ENCODE data around the gene PLEKHG5. TPM values are rescaled to one million over a fixed set of nuclear protein-coding genes. Genes with fewer than 3 reads are reported as not detected.
A peak's percentile ranks its signal among the peaks of the same experiment; 100 is the strongest.

Gene PLEKHG5
- total RNA-seq, 2 donors from 2014 or later: 7.0 to 7.9 TPM

DNA sequence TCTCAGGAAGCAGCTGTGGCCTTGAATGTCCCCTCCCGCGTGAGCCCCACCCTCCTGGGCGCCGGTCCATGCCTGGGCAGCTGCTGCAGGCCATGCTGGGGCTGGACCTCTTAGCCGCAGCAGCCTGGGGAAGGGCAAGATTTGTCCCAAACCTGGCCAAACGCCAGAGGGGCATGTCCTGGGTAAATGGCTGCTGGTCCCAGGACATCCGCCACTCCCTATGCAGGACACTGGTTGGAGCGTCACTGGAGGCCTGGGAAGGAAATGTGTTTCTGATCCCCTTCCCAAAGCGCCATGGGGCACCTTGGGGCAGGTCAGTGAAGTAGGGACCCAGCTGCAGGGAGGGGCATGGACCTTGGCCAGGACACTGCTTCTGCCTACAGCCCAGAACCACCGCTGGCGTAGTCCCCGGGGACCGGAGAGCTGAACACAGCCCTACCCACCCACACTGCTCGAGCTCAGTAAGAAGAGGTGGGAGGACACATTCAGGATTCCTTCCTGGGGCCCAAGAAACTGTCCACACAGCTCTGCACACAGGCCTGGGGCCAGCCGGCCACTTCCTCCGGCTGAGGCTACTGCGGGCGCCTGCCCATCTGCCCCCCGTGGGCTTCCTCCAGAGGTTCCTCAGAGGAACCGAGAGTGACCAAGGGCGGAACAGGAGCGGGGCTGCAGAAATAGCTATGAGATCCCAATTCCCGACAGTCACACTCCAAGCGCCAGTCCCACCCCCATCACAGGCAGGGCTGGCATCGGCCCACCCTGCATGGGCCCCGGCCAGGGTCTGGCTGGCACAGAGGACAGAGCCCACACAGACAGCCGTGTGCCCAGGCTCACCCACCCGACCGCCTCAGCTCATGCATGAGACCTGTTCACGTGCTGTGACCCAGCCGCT, 10.8 kb upstream of the PLEKHG5 start:
- Histone ChIP-seq H3K27ac (peak overlapping the region in 1 of 2 donors; percentile 49), H3K27me3 (no peaks in the 10 kb centered on the region), H3K4me1 (peaks cover 0 to 62% of the 10 kb centered on the region in 2 donors), H3K4me3 (no peak overlapping the region), H3K9me3 (no peaks in the 10 kb centered on the region), H3K36me3 (no peaks in the 10 kb centered on the region)
- TF ChIP-seq, protein P1, sequence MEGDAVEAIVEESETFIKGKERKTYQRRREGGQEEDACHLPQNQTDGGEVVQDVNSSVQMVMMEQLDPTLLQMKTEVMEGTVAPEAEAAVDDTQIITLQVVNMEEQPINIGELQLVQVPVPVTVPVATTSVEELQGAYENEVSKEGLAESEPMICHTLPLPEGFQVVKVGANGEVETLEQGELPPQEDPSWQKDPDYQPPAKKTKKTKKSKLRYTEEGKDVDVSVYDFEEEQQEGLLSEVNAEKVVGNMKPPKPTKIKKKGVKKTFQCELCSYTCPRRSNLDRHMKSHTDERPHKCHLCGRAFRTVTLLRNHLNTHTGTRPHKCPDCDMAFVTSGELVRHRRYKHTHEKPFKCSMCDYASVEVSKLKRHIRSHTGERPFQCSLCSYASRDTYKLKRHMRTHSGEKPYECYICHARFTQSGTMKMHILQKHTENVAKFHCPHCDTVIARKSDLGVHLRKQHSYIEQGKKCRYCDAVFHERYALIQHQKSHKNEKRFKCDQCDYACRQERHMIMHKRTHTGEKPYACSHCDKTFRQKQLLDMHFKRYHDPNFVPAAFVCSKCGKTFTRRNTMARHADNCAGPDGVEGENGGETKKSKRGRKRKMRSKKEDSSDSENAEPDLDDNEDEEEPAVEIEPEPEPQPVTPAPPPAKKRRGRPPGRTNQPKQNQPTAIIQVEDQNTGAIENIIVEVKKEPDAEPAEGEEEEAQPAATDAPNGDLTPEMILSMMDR (IDR thresholded peaks at IDR 0.05): no peak
- no peak for DNase-seq (ENCODE audit: low spot score)

- Histone ChIP-seq H3K27me3 (no peaks in the 10 kb centered on the region), H3K4me1 (peaks cover 0 to 63% of the 10 kb centered on the region in 2 donors), H3K36me3 (no peaks in the 10 kb centered on the region), H3K9me3 (no peaks in the 10 kb centered on the region), H3K4me3 (no peak overlapping the region), H3K27ac (peak overlapping the region; percentile 32 to 66)
- TF ChIP-seq, protein P1 (IDR thresholded peaks at IDR 0.05): no peak
- DNase-seq (ENCODE audit: low spot score): no peak
Measured at GRCh38 chr1:6501279-6501813, 9.9 kb upstream of the PLEKHG5 start.

DNA sequence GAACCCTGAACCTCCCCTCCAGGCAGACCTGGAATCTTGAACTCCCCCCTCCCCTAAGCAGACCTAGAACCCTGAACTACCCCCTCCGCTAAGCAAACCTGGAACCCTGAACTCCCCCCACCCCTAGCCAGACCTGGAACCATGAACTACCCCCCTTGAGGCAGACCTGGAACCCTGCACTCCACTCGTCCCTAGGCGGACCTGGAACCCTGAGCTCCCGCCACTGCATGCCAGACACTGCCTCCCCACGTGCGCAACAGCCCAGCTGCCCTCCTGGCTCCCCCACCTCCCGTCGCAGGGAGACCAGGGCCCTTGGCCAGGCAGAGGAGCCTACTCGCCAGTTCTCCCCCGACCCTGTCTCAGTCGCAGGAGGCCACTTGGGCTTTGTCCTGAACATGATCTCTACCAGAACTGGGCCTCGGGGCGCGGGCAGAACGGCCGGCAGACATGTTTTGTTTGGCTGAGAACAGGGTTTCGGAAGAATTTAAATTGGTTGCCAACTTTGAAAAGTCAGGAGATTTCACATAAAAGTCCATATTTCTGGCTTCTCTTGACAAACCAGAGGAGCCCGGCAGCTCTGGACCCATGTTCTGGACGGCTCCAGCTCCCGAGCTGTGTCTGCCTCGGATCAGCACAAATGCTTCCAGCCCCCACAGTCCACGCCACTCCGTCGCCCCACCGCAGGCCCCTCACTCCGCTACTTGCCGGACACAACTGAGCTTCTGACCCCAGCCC, 9.2 kb upstream of the PLEKHG5 start:
- Histone ChIP-seq H3K4me3 (no peak overlapping the region), H3K27ac (peak overlapping the region; percentile 32 to 66), H3K27me3 (no peaks in the 10 kb centered on the region), H3K36me3 (no peaks in the 10 kb centered on the region), H3K4me1 (peaks cover 0 to 69% of the 10 kb centered on the region in 2 donors), H3K9me3 (no peaks in the 10 kb centered on the region)
- DNase-seq (ENCODE audit: low spot score): no peak
- TF ChIP-seq, protein P1 (IDR thresholded peaks at IDR 0.05): no peak

- Histone ChIP-seq H3K27ac (peak overlapping the region; percentile 32 to 40), H3K9me3 (no peaks in the 10 kb centered on the region), H3K4me3 (no peak overlapping the region), H3K36me3 (no peaks in the 10 kb centered on the region), H3K27me3 (no peaks in the 10 kb centered on the region), H3K4me1 (peaks cover 0 to 79% of the 10 kb centered on the region in 2 donors)
- no peak for DNase-seq (ENCODE audit: low spot score)
- TF ChIP-seq, protein P1 (IDR thresholded peaks at IDR 0.05): no peak
Measured at GRCh38 chr1:6499296-6499695, 7.8 kb upstream of the PLEKHG5 start.

DNA sequence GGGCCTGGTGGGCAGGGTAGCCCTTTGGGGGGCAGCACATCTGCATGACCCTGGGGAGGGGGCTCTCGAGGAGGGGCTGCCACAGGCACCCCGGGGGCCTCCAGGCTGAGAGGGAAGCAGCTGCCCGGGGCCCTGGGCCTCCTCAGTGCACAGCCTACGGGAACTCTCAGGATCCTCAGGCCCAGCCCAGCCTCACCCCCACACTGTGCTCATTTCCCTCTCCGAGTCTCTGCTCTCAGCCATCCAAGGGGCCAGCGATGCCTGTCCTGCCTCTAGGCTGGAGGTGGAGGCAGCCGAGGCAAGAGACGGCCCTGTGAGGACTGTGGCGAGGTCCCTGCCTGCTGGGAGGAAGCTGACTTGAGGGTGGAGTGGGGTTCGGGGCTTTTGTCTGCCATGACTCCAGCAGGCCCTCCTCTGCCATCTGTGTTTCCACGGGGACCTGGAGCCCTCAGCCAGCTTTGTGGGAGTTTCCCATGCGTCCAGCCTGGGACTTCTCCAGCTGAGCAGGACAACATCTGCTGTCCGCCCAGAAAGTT, 7.2 kb upstream of the PLEKHG5 start:
- Histone ChIP-seq H3K9me3 (no peaks in the 10 kb centered on the region), H3K36me3 (no peaks in the 10 kb centered on the region), H3K27me3 (no peaks in the 10 kb centered on the region), H3K4me1 (peaks cover 0 to 79% of the 10 kb centered on the region in 2 donors), H3K4me3 (no peak overlapping the region), H3K27ac (peak overlapping the region; percentile 32 to 40)
- TF ChIP-seq, protein P1 (IDR thresholded peaks at IDR 0.05): no peak
- DNase-seq (ENCODE audit: low spot score): no peak
